Right lobe of liver (tissue), 4 donors: ENCODE measurements around the gene ASPRV1.

Experiments used
- CTCF ChIP-seq, 4 donors: fragments of 200-600 bp in 3 of 4; fragments of 450-650 bp in 1 of 4; IDR thresholded peaks; one replicate each; pipeline versions ENCODE4 v1.5.1 to v1.8.0; 2016 to 2022; ENCODE audit warnings: antibody characterized with exemption in 4 of 4, mild to moderate bottlenecking in 2 of 4
- POLR2A ChIP-seq: fragments of 450-650 bp; IDR thresholded peaks from one replicate; pipeline ENCODE4 v1.6.1; 2017; ENCODE audit warnings: antibody characterized with exemption, mild to moderate bottlenecking
- donor health status: DM: no; HTN: no; CAD: no.
- donor health status: DM: no; HTN: no; CAD: no.
- donor health status: DM: no; HTN: yes; CAD: no.

GRCh38 chr2:69965756-69966445, 4.5 kb upstream of the ASPRV1 start:
- TF ChIP-seq POLR2A (no peak), CTCF (IDR thresholded peaks at IDR 0.05) (no peak)
